Measurements from ENCODE around the gene GNPTG. TPM values are rescaled to one million over a fixed set of nuclear protein-coding genes. Genes with fewer than 3 reads are reported as not detected.

GNPTG gene
- total and polyA plus RNA-seq, 8 donors = 30.0 to 87.9 (median 41.5) TPM

GRCh38 chr16:1363501-1364041, 11.8 kb downstream of the GNPTG start:
- no peak overlapping the region for H3K4me3 ChIP-seq
- H3K27ac ChIP-seq = no peak overlapping the region
- 31 to 47% (median 41%) methylated on average over 15 to 18 of the region's 18 CpGs for WGBS, 5 donors
- DNase-seq = peak; percentile 77 to 83
- intact Hi-C loops (cut with DNase I; ENCODE audit: low total_unique reads) = no loop called here
- H3K4me1 ChIP-seq = peaks cover 0 to 6% (median under 1%) of the 10 kb centered on the region in 4 donors
- TF ChIP-seq POLR2AphosphoS5 (IDR thresholded peaks at IDR 0.05) (peak in 1 of 3 donors; percentile 24), EP300 (IDR thresholded peaks at IDR 0.05) (no peak), POLR2A (IDR thresholded peaks at IDR 0.05) (no peak), CTCF (IDR thresholded peaks at IDR 0.05) (peak in 5 of 7 experiments; percentile 70 to 78 (median 77))
- no peaks in the 10 kb centered on the region for H3K27me3 ChIP-seq
- H3K36me3 ChIP-seq = peaks cover 53 to 96% (median 94%) of the 10 kb centered on the region in 4 donors
- no peaks in the 10 kb centered on the region for H3K9me3 ChIP-seq

- Histone ChIP-seq H3K4me3 (no peak overlapping the region), H3K4me1 (peaks cover 0 to 6% (median 0%) of the 10 kb centered on the region in 4 donors), H3K36me3 (peaks cover 53 to 96% (median 95%) of the 10 kb centered on the region in 4 donors), H3K9me3 (no peaks in the 10 kb centered on the region), H3K27me3 (no peaks in the 10 kb centered on the region), H3K27ac (no peak overlapping the region)
- 83 to 96% (median 90%) methylated on average over 9 to 22 of the region's 22 CpGs for WGBS, 5 donors
- intact Hi-C loops (cut with DNase I; ENCODE audit: low total_unique reads) = no loop called here
- no peak for DNase-seq
- TF ChIP-seq EP300 (IDR thresholded peaks at IDR 0.05) (no peak), POLR2A (IDR thresholded peaks at IDR 0.05) (no peak), CTCF (IDR thresholded peaks at IDR 0.05) (no peak), POLR2AphosphoS5 (IDR thresholded peaks at IDR 0.05) (no peak)
Measured at GRCh38 chr16:1364510-1364909, 12.8 kb downstream of the GNPTG start.

GRCh38 chr16:1366060-1366711, 14.5 kb downstream of the GNPTG start:
- Histone ChIP-seq H3K4me3 (no peak overlapping the region), H3K27ac (no peak overlapping the region), H3K36me3 (peaks cover 56 to 96% (median 95%) of the 10 kb centered on the region in 4 donors), H3K9me3 (no peaks in the 10 kb centered on the region), H3K27me3 (no peaks in the 10 kb centered on the region), H3K4me1 (peaks cover 0 to 6% (median 0%) of the 10 kb centered on the region in 4 donors)
- DNase-seq = no peak
- intact Hi-C loops (cut with DNase I; ENCODE audit: low total_unique reads) = no loop called here
- 88 to 93% (median 90%) methylated on average over 24 to 29 of the region's 29 CpGs for WGBS, 5 donors
- TF ChIP-seq POLR2AphosphoS5 (IDR thresholded peaks at IDR 0.05) = no peak
- TF ChIP-seq POLR2A (IDR thresholded peaks at IDR 0.05) = no peak
- TF ChIP-seq EP300 (IDR thresholded peaks at IDR 0.05) = no peak
- TF ChIP-seq CTCF (IDR thresholded peaks at IDR 0.05) = no peak

- Histone ChIP-seq H3K36me3 (peaks cover 57 to 97% (median 95%) of the 10 kb centered on the region in 4 donors), H3K27ac (no peak overlapping the region), H3K9me3 (no peaks in the 10 kb centered on the region), H3K27me3 (no peaks in the 10 kb centered on the region), H3K4me3 (no peak overlapping the region), H3K4me1 (peaks cover 0 to 6% (median 0%) of the 10 kb centered on the region in 4 donors)
- TF ChIP-seq CTCF (IDR thresholded peaks at IDR 0.05) (no peak), POLR2A (IDR thresholded peaks at IDR 0.05) (no peak), POLR2AphosphoS5 (IDR thresholded peaks at IDR 0.05) (no peak), EP300 (IDR thresholded peaks at IDR 0.05) (no peak)
- intact Hi-C loops (cut with DNase I; ENCODE audit: low total_unique reads) = no loop called here
- DNase-seq = no peak
- WGBS, 5 donors = 76 to 87% (median 80%) methylated on average over 17 to 24 of the region's 24 CpGs
Measured at GRCh38 chr16:1366712-1367299, 15.1 kb downstream of the GNPTG start.
